ENCODE results near the gene CALB2. TPM values are rescaled to one million over a fixed set of nuclear protein-coding genes. Genes with fewer than 3 reads are reported as not detected.

CALB2 gene
- total and polyA plus RNA-seq, 2 experiments from 2014 or later: 2.4 to 4.2 TPM

GRCh38 chr16:71439523-71439922, 81.0 kb downstream of the CALB2 start (continued):
- no peak for TF ChIP-seq CTCF (conservative IDR thresholded peaks at IDR 0.05; ENCODE audit: low read depth in 2 of 2)

Other genes starting within 250 kb of the CALB2 start
- gene HYDIN, start 128.0 kb upstream of the CALB2 start, total RNA-seq (2014; rRNA removed; shearing (Covaris generic)): 5.1 and 7.7 TPM in 2 replicates
- 1.8 and 3.1 TPM in 2 replicates for gene HYDIN, start 128.0 kb upstream of the CALB2 start, polyA plus RNA-seq (2016; fragmentation: Nextera tagmentation; extraction: Ambion mirVana)
- gene CMTR2, start 69.3 kb upstream of the CALB2 start, total RNA-seq (2014; rRNA removed; shearing (Covaris generic)): 19.0 and 30.2 TPM in 2 replicates
- 4.5 and 6.0 TPM in 2 replicates for gene CMTR2, start 69.3 kb upstream of the CALB2 start, polyA plus RNA-seq (2016; fragmentation: Nextera tagmentation; extraction: Ambion mirVana)
- 2.5 and 4.2 TPM in 2 replicates for gene TLE7, start 83.3 kb downstream of the CALB2 start, total RNA-seq (2014; rRNA removed; shearing (Covaris generic))
- gene TLE7, start 83.3 kb downstream of the CALB2 start, polyA plus RNA-seq (2016; fragmentation: Nextera tagmentation; extraction: Ambion mirVana): 0.44 and 0.57 TPM in 2 replicates
- 8.8 TPM in 2 replicates for gene ZNF23, start 103.5 kb downstream of the CALB2 start, total RNA-seq (2014; rRNA removed; shearing (Covaris generic))
- gene ZNF23, start 103.5 kb downstream of the CALB2 start, polyA plus RNA-seq (2016; fragmentation: Nextera tagmentation; extraction: Ambion mirVana): 7.9 and 8.4 TPM in 2 replicates
- 3.5 and 4.8 TPM in 2 replicates for gene ZNF19, start 130.6 kb downstream of the CALB2 start, total RNA-seq (2014; rRNA removed; shearing (Covaris generic))
- gene ZNF19, start 130.6 kb downstream of the CALB2 start, polyA plus RNA-seq (2016; fragmentation: Nextera tagmentation; extraction: Ambion mirVana): 1.0 and 1.4 TPM in 2 replicates
- 16.7 and 17.8 TPM in 2 replicates for gene CHST4, start 167.7 kb downstream of the CALB2 start, total RNA-seq (2014; rRNA removed; shearing (Covaris generic))
- 4.3 and 5.5 TPM in 2 replicates for gene CHST4, start 167.7 kb downstream of the CALB2 start, polyA plus RNA-seq (2016; fragmentation: Nextera tagmentation; extraction: Ambion mirVana)
- not detected in 2 replicates for gene TAT, start 218.4 kb downstream of the CALB2 start, total RNA-seq (2014; rRNA removed; shearing (Covaris generic))
- 0.05 and 0.19 TPM in 2 replicates for gene TAT, start 218.4 kb downstream of the CALB2 start, polyA plus RNA-seq (2016; fragmentation: Nextera tagmentation; extraction: Ambion mirVana)